H1 (cell line): ENCODE results near the gene TFCP2L1. TPM values are rescaled to one million over a fixed set of nuclear protein-coding genes. Genes with fewer than 3 reads are reported as not detected.
A peak's percentile ranks its signal among the peaks of the same experiment; 100 is the strongest.

Experiments
- CTCF ChIA-PET: fragments of 300-600 bp; sonication (Branson Sonifier 250); formaldehyde crosslinking; loops from one replicate; lab custom pipeline; 2021; ENCODE audit not compliant: partially characterized antibody; lab: Charles Lee
- POLR2A ChIA-PET: fragments of 300-600 bp; sonication (Branson Sonifier 250); formaldehyde crosslinking; loops from one replicate; lab custom pipeline; 2021; ENCODE audit warnings: inconsistent platforms; ENCODE audit not compliant: partially characterized antibody; lab: Charles Lee
- DNase-seq, 2 experiments: peaks; one replicate each; pipeline versions ENCODE4 v3.0.0 to v3.0.0-alpha.2; 2010 to 2022; ENCODE audit warnings: low spot score in 2 of 2, low read depth in 1 of 2, mixed read lengths in 1 of 2
- FAIRE-seq: peaks from 2 replicates; lab custom pipeline; 2011; peaks lifted over from hg19 to GRCh38; lab: Jason Lieb, UNC
- H2AFZ ChIP-seq: 2 replicates; pipeline ENCODE4 v1.8.1; 2012; ENCODE audit warnings: low read length, inconsistent platforms
- H2AK5ac ChIP-seq: 2 replicates; pipeline ENCODE4 v1.6.1; 2013; ENCODE audit warnings: low read depth, low read length
- H2BK120ac ChIP-seq: replicated peaks from 2 replicates; pipeline ENCODE3; 2013; ENCODE audit warnings: low read depth, low read length, inconsistent platforms
- H2BK12ac ChIP-seq: 2 replicates; pipeline ENCODE4 v1.6.1; 2013; ENCODE audit warnings: low read depth, low read length
- H2BK15ac ChIP-seq: 2 replicates; pipeline ENCODE4 v1.6.1; 2013; ENCODE audit warnings: low read length
- H2BK20ac ChIP-seq: 2 replicates; pipeline ENCODE4 v1.6.1; 2013; ENCODE audit warnings: low read length
- H2BK5ac ChIP-seq: 2 replicates; pipeline ENCODE4 v1.6.1; 2013; ENCODE audit warnings: low read depth, low read length
- H3K14ac ChIP-seq: 2 replicates; pipeline ENCODE4 v1.6.1; 2013; ENCODE audit warnings: inconsistent platforms; ENCODE audit not compliant: insufficient read length
- H3K18ac ChIP-seq: 2 replicates; pipeline ENCODE4 v1.6.1; 2013; ENCODE audit warnings: low read length; ENCODE audit errors: extremely low read depth
- H3K23ac ChIP-seq: 2 replicates; pipeline ENCODE4 v1.6.1; 2013; ENCODE audit warnings: inconsistent platforms; ENCODE audit not compliant: insufficient read length
- H3K23me2 ChIP-seq: 2 replicates; pipeline ENCODE4 v1.6.1; 2013; ENCODE audit warnings: low read depth, low read length
- H3K27ac ChIP-seq: 2 replicates; pipeline ENCODE4 v1.6.1; 2011; ENCODE audit warnings: low read depth, low read length, inconsistent platforms
- H3K27me3 ChIP-seq, 4 experiments: replicated peaks in 1 of 4; 1 replicate in 1 of 4; 2 replicates in 3 of 4; pipeline versions ENCODE4 v1.6.1 to v1.8.1; 2011 to 2013; ENCODE audit warnings: low read length in 3 of 4, mild to moderate bottlenecking in 3 of 4, inconsistent platforms in 2 of 4, mixed read lengths in 2 of 4, moderate library complexity in 1 of 4; ENCODE audit not compliant: control insufficient read depth in 3 of 4, insufficient read depth in 3 of 4; ENCODE audit errors: extremely low read depth in 1 of 4
- H3K36me3 ChIP-seq, 4 experiments: 2 replicates each; pipeline versions ENCODE4 v1.6.1 to v1.8.1; 2011 to 2013; ENCODE audit warnings: mild to moderate bottlenecking in 4 of 4, low read length in 3 of 4, moderate library complexity in 2 of 4, control low read depth in 1 of 4, inconsistent platforms in 1 of 4; ENCODE audit not compliant: insufficient read depth in 4 of 4, control insufficient read depth in 2 of 4
- H3K4ac ChIP-seq: replicated peaks from 2 replicates; pipeline ENCODE3; 2013; ENCODE audit warnings: low read length, low read depth, mixed read lengths, inconsistent platforms; ENCODE audit not compliant: insufficient read length
- H3K4me1 ChIP-seq, 4 experiments: replicated peaks in 1 of 4; 1 replicate in 1 of 4; 2 replicates in 3 of 4; pipeline versions ENCODE4 v1.6.1 to v1.8.1; 2011 to 2013; ENCODE audit warnings: low read length in 3 of 4, inconsistent platforms in 2 of 4, mixed read lengths in 1 of 4; ENCODE audit not compliant: insufficient read depth in 4 of 4, control insufficient read depth in 3 of 4
- H3K4me2 ChIP-seq, 2 experiments: 2 replicates each; pipeline versions ENCODE4 v1.6.1 to v1.8.1; 2011 to 2013; ENCODE audit warnings: low read depth in 2 of 2, low read length in 2 of 2, control low read depth in 1 of 2, inconsistent platforms in 1 of 2, mild to moderate bottlenecking in 1 of 2; ENCODE audit not compliant: insufficient read depth in 1 of 2
- H3K4me3 ChIP-seq, 4 experiments: fragments of 200-600, 300-600 bp in 1 of 4; sonication (generic), shearing (Covaris generic), sonication (Bioruptor Twin) in 1 of 4; 2 replicates each; pipeline versions ENCODE4 v1.5.1 to v1.8.1; 2011 to 2016; ENCODE audit warnings: low read length in 4 of 4, low read depth in 3 of 4, control low read depth in 2 of 4, inconsistent platforms in 2 of 4, mild to moderate bottlenecking in 2 of 4, mixed read lengths in 1 of 4, moderate library complexity in 1 of 4; ENCODE audit not compliant: insufficient read depth in 2 of 4; ENCODE audit errors: extremely low read depth in 1 of 4
- H3K56ac ChIP-seq: replicated peaks from 2 replicates; pipeline ENCODE3; 2013; ENCODE audit warnings: low read depth, mild to moderate bottlenecking, mixed read lengths, low read length, inconsistent platforms; ENCODE audit not compliant: insufficient read length
- H3K79me1 ChIP-seq: 2 replicates; pipeline ENCODE4 v1.6.1; 2013; ENCODE audit warnings: low read depth, low read length, control low read depth
- H3K79me2 ChIP-seq, 2 experiments: 2 replicates each; pipeline versions ENCODE4 v1.6.1 to v1.8.1; 2012 to 2013; ENCODE audit warnings: low read length in 2 of 2, mild to moderate bottlenecking in 2 of 2, inconsistent platforms in 1 of 2; ENCODE audit not compliant: insufficient read depth in 2 of 2, control insufficient read depth in 1 of 2
- H3K9ac ChIP-seq, 4 experiments: replicated peaks in 1 of 4; 1 replicate in 1 of 4; 2 replicates in 3 of 4; pipeline versions ENCODE4 v1.6.1 to v1.8.1; 2011 to 2013; ENCODE audit warnings: low read depth in 3 of 4, low read length in 3 of 4, control low read depth in 2 of 4, mild to moderate bottlenecking in 2 of 4, moderate library complexity in 2 of 4, inconsistent platforms in 1 of 4; ENCODE audit errors: extremely low read depth in 1 of 4
- H3K9me3 ChIP-seq, 2 experiments: 2 replicates each; pipeline versions ENCODE4 v1.6.1 to v1.8.1; 2012 to 2013; ENCODE audit warnings: mild to moderate bottlenecking in 2 of 2, moderate library complexity in 2 of 2, control low read depth in 1 of 2, inconsistent platforms in 1 of 2, low read depth in 1 of 2, low read length in 1 of 2, mixed read lengths in 1 of 2; ENCODE audit not compliant: insufficient read depth in 2 of 2
- H4K20me1 ChIP-seq, 2 experiments: replicated peaks in 1 of 2; 2 replicates each; pipeline versions ENCODE3 to v1.8.1; 2011 to 2013; ENCODE audit warnings: inconsistent platforms in 2 of 2, low read length in 2 of 2, mild to moderate bottlenecking in 1 of 2; ENCODE audit not compliant: insufficient read depth in 2 of 2, control insufficient read depth in 1 of 2
- H4K5ac ChIP-seq: 2 replicates; pipeline ENCODE4 v1.6.1; 2013; ENCODE audit warnings: low read length, low read depth, mixed read lengths, inconsistent platforms; ENCODE audit not compliant: insufficient read length
- H4K8ac ChIP-seq: 2 replicates; pipeline ENCODE4 v1.8.0; 2013; ENCODE audit warnings: mild to moderate bottlenecking, moderate library complexity, low read length, inconsistent platforms; ENCODE audit not compliant: insufficient read depth; ENCODE audit errors: extremely low read depth
- H4K91ac ChIP-seq: replicated peaks from 2 replicates; pipeline ENCODE3; 2013; ENCODE audit warnings: low read length, mixed read lengths, inconsistent platforms; ENCODE audit not compliant: insufficient read length
- CEBPB ChIP-seq: IDR thresholded peaks from 2 replicates; pipeline ENCODE4 v1.6.1; 2012; ENCODE audit warnings: low read depth, low read length
- CREB1 ChIP-seq: IDR thresholded peaks from 2 replicates; pipeline ENCODE4 v1.6.1; 2012; ENCODE audit warnings: inconsistent platforms
- EGR1 ChIP-seq: IDR thresholded peaks from 2 replicates; pipeline ENCODE4 v1.6.1; 2011; ENCODE audit warnings: low read depth, low read length, borderline replicate concordance
- GABPA ChIP-seq: IDR thresholded peaks from 2 replicates; pipeline ENCODE4 v1.6.1; 2011; ENCODE audit warnings: mild to moderate bottlenecking, low read length, moderate library complexity, borderline replicate concordance; ENCODE audit not compliant: insufficient read depth
- NANOG ChIP-seq: IDR thresholded peaks from 2 replicates; pipeline ENCODE4 v1.6.1; 2011; ENCODE audit warnings: low read length, low read depth, mild to moderate bottlenecking, inconsistent platforms; ENCODE audit not compliant: insufficient read depth, poor library complexity, severe bottlenecking
- POLR2AphosphoS5 ChIP-seq: IDR thresholded peaks from 2 replicates; pipeline ENCODE4 v1.6.1; 2011; ENCODE audit warnings: low read depth, low read length
- RXRA ChIP-seq: IDR thresholded peaks from 2 replicates; pipeline ENCODE4 v1.6.1; 2011; ENCODE audit warnings: low read depth, mild to moderate bottlenecking, low read length, moderate library complexity; ENCODE audit not compliant: insufficient read depth
- SAP30 ChIP-seq: fragments of 300-600 bp; sonication (generic); IDR thresholded peaks from 2 replicates; pipeline ENCODE4 v1.7.1; 2012; ENCODE audit warnings: low read length, moderate library complexity, mild to moderate bottlenecking, inconsistent platforms; ENCODE audit not compliant: insufficient read depth, insufficient replicate concordance
- SRF ChIP-seq: IDR thresholded peaks from 2 replicates; pipeline ENCODE4 v1.6.1; 2011; ENCODE audit warnings: mild to moderate bottlenecking, low read depth, low read length, moderate library complexity
- WGBS, 2 experiments: shearing (Covaris generic) in 1 of 2; methylation state at CpG; one replicate each; pipeline versions ENCODE4 v1.1.6 to v1.1.7; 2013 to 2015; ENCODE audit warnings: low lambda C conversion rate in 2 of 2, mixed read lengths in 2 of 2, inconsistent platforms in 1 of 2, low coverage in 1 of 2, missing lambda C conversion rate in 1 of 2; ENCODE audit not compliant: insufficient replicate concordance in 2 of 2, insufficient coverage in 1 of 2, insufficient read length in 1 of 2; ENCODE audit errors: extremely low coverage in 1 of 2, missing lambda C conversion rate in 1 of 2; 5-methylcytosine and 5-hydroxymethylcytosine counted together
- polyA plus RNA-seq, 7 experiments: library from polyadenylated mRNA; depleted of rRNA in 3 of 7; stranded (reverse) in 5 of 7; unstranded in 2 of 7; fragments of >200 nt in 5 of 7; fragments of 200-250 nt in 2 of 7; gene quantifications; 1 replicate in 5 of 7; 2 replicates in 1 of 7; 4 replicates in 1 of 7; pipeline versions ENCODE4 v1.2.1 to v1.2.3, GENCODE V29; 2011 to 2013; ENCODE audit warnings: missing spikeins in 2 of 7, mixed read lengths in 2 of 7
- total RNA-seq: library from RNA; stranded (reverse); fragmentation: NEBNext Ultra II Directional; extraction: Animal tissue kit (Norgen Biotek cat#: 25700); gene quantifications from 2 replicates; pipeline ENCODE4 v1.2.1, GENCODE V29; 2021
- TF ChIP-seq, protein P1 (sequence below): IDR thresholded peaks from 2 replicates; pipeline ENCODE4 v1.6.1; 2011; ENCODE audit warnings: low read length, improper control_type of control experiment
- TF ChIP-seq, protein P2 (sequence below): IDR thresholded peaks from 2 replicates; pipeline ENCODE4 v1.6.1; 2011; ENCODE audit warnings: low read depth, mild to moderate bottlenecking, low read length; ENCODE audit not compliant: insufficient read depth

Gene TFCP2L1
- total and polyA plus RNA-seq, 2 of the 8 experiments (the other 6 are each of a cell fraction or from before 2014, with no cell fraction given), result 1.5 to 3.8 TPM

DNA sequence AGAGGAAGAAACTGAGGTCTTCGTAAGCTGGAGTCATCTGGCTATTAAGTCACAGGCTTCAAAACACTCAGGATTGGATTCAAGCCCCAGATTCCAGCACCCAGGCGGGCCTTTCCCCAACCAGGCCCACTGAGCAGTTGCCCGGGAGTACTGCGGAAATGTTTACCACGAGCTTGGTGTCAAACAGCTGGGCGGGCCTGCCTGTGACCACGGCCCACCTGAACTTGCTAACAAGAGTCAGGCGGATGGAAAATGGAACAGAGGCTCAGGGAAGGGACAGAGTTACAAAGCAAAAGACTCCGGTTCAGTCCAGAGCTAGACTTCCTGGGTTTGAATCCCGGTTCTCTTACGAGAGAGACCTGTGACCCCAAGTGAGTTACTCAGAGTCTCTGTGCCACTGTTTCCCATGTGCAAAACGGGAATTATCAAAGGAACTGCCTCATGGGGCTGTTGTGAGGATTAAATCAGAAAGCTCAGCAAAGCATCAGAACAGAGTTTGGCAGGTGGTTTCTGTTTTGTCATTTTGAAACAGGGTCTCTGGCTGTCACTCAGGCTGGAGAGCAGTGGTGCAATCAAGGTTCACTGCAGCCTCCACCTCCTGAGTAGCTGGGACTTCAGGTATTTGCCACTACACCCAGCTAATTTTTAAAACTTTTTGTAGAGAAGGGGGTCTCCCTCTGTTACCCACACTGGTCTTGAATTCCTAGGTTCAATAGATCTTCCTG lies 49.0 kb upstream of the TFCP2L1 start:
- H3K4me3 ChIP-seq, result no peak overlapping the region
- peaks cover 0 to 11% (median 8%) of the 10 kb centered on the region in 4 experiments; a peak in 5 of 7 replicates for H3K4me1 ChIP-seq
- H2BK20ac ChIP-seq, result no peak overlapping the region
- no peak overlapping the region for H4K5ac ChIP-seq
- no peak overlapping the region for H2BK15ac ChIP-seq
- no peak overlapping the region for H3K4ac ChIP-seq
- H4K20me1 ChIP-seq, result peaks cover 0 to 3% of the 10 kb centered on the region in 2 experiments
- WGBS, 2 experiments, result 94% methylated on average over 12 of the region's 12 CpGs; no CpG with 5 or more reads in 1 of the 2 experiments
- H4K91ac ChIP-seq, result no peak overlapping the region
- peak overlapping the region; percentile 75; the same call in 1 of the 2 replicates for H2BK12ac ChIP-seq
- no peak overlapping the region for H3K27ac ChIP-seq
- H4K8ac ChIP-seq, result no peak overlapping the region
- H3K56ac ChIP-seq, result no peak overlapping the region
- H3K9me3 ChIP-seq, result no peaks in the 10 kb centered on the region
- FAIRE-seq (no peak), DNase-seq (no peak)
- no peak overlapping the region for H3K14ac ChIP-seq
- no peak overlapping the region for H2BK120ac ChIP-seq
- no peaks in the 10 kb centered on the region for H3K79me2 ChIP-seq
- POLR2A ChIA-PET, result interaction anchor here (1.4 kb wide), 1 partner anchor 259 kb away, joined by 3 read pairs; no protein-coding TSS in a partner anchor
- no peak overlapping the region for H3K4me2 ChIP-seq
- H3K79me1 ChIP-seq, result no peaks in the 10 kb centered on the region
- H3K18ac ChIP-seq, result no peak overlapping the region
- H3K27me3 ChIP-seq, result no peaks in the 10 kb centered on the region
- no peaks in the 10 kb centered on the region for H3K36me3 ChIP-seq
- H3K23me2 ChIP-seq, result no peaks in the 10 kb centered on the region
- 0 out of 2 replicates have a peak overlapping the region, but pooled peaks have one; percentile 66 for H2BK5ac ChIP-seq
- CTCF ChIA-PET, result interaction anchor here (0.6 to 9.3 kb wide), 9 partner anchors 10 to 237 kb away, joined by 3 to 109 read pairs (median 3); no protein-coding TSS in a partner anchor
- H3K23ac ChIP-seq, result no peak overlapping the region
- no peak overlapping the region for H2AK5ac ChIP-seq
- H3K9ac ChIP-seq, result no peak overlapping the region
- H2AFZ ChIP-seq, result no peak overlapping the region
- TF ChIP-seq, protein P1, sequence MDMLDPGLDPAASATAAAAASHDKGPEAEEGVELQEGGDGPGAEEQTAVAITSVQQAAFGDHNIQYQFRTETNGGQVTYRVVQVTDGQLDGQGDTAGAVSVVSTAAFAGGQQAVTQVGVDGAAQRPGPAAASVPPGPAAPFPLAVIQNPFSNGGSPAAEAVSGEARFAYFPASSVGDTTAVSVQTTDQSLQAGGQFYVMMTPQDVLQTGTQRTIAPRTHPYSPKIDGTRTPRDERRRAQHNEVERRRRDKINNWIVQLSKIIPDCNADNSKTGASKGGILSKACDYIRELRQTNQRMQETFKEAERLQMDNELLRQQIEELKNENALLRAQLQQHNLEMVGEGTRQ, result no peak
- TF ChIP-seq NANOG (no peak), CEBPB (no peak), EGR1 (no peak), CREB1 (no peak), RXRA (no peak), SRF (no peak), POLR2AphosphoS5 (no peak), GABPA (no peak), SAP30 (no peak)
- TF ChIP-seq, protein P2, sequence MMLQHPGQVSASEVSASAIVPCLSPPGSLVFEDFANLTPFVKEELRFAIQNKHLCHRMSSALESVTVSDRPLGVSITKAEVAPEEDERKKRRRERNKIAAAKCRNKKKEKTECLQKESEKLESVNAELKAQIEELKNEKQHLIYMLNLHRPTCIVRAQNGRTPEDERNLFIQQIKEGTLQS, result no peak
